RWPE1 (cell line): Measurements from ENCODE around the gene CD19.

Experiments
- CTCF ChIA-PET: fragments of 350-600 bp; sonication (Branson Sonifier 250); formaldehyde crosslinking; extraction: SDS; loops from one replicate; lab custom pipeline; 2021; lab: Yijun Ruan, JAX
- POLR2A ChIA-PET: fragments of 400-600 bp; formaldehyde crosslinking; extraction: SDS; loops from one replicate; lab custom pipeline; 2020; ENCODE audit warnings: antibody characterized with exemption; ENCODE audit not compliant: low non-redundant PET; lab: Yijun Ruan, JAX
- DNase-seq: peaks from one replicate; pipeline ENCODE4 v3.0.0; 2012; ENCODE audit warnings: low spot score
- H3K27ac ChIP-seq: fragments of 450-650 bp; 2 replicates; pipeline ENCODE4 v1.5.1; 2017
- CTCF ChIP-seq: fragments of 450-650 bp; conservative IDR thresholded peaks from 2 replicates; pipeline ENCODE4 v1.5.1; 2017; ENCODE audit warnings: low read depth, mild to moderate bottlenecking

CD19 gene

GRCh38 chr16:28932339-28933141 is 769 bp downstream of the CD19 start:
- POLR2A ChIA-PET, result no interaction called here
- CTCF ChIA-PET, result no interaction called here
- DNase-seq, result no peak
- TF ChIP-seq CTCF, result no peak
- no peak overlapping the region for H3K27ac ChIP-seq

- TF ChIP-seq CTCF, result no peak
- DNase-seq, result no peak
- ChIA-PET POLR2A (no interaction called here), CTCF (no interaction called here)
- no peak overlapping the region for H3K27ac ChIP-seq
Observed at GRCh38 chr16:28933171-28933570, 1.4 kb downstream of the CD19 start.

GRCh38 chr16:28935346-28935745 is 3.6 kb downstream of the CD19 start:
- no peak overlapping the region for H3K27ac ChIP-seq
- DNase-seq, result no peak
- ChIA-PET CTCF (no interaction called here), POLR2A (no interaction called here)
- no peak for TF ChIP-seq CTCF

- no peak for TF ChIP-seq CTCF
- ChIA-PET CTCF (interaction anchor here (0.7 kb wide), 1 partner anchor 12 kb away, joined by 3 read pairs; no protein-coding TSS in a partner anchor), POLR2A (no interaction called here)
- peak overlapping the region; percentile 49 for H3K27ac ChIP-seq
- DNase-seq, result peak; percentile 90
Observed at GRCh38 chr16:28935924-28936783, 4.4 kb downstream of the CD19 start.

- TF ChIP-seq CTCF, result no peak
- ChIA-PET POLR2A (no interaction called here), CTCF (no interaction called here)
- no peak overlapping the region; the same call in 1 of the 2 replicates for H3K27ac ChIP-seq
- DNase-seq, result no peak
Observed at GRCh38 chr16:28936784-28937155, 5.0 kb downstream of the CD19 start.

GRCh38 chr16:28937222-28937876 is 5.6 kb downstream of the CD19 start:
- CTCF ChIA-PET, result no interaction called here
- no peak for TF ChIP-seq CTCF

More at GRCh38 chr16:28937222-28937876, 5.6 kb downstream of the CD19 start:
- POLR2A ChIA-PET, result no interaction called here
- H3K27ac ChIP-seq, result no peak overlapping the region
- DNase-seq, result no peak
